PC-9 (cell line): Measurements from ENCODE around the gene TBX2.

ENCODE experiments used
- CTCF ChIP-seq: fragments of 200-600 bp; sonication (generic); conservative IDR thresholded peaks from 2 replicates; pipeline ENCODE4 v1.6.1; 2017; ENCODE audit warnings: mixed run types, antibody characterized with exemption, mild to moderate bottlenecking, moderate library complexity
- EZH2 ChIP-seq: fragments of 200-600 bp; sonication (generic); IDR thresholded peaks from 2 replicates; pipeline ENCODE4 v1.8.0; 2017; ENCODE audit warnings: antibody characterized with exemption, low read depth

- TF ChIP-seq CTCF, result peak; percentile 88
- TF ChIP-seq EZH2, result no peak
Observed at GRCh38 chr17:61389670-61390478, 9.8 kb upstream of the TBX2 start.
